GM23338 (cell line): Measurements from ENCODE around the gene TMEM123.

Experiments used
- EZH2 ChIP-seq: fragments of 200-600 bp; sonication (generic); IDR thresholded peaks from one replicate; pipeline ENCODE4 v1.8.0; 2017; ENCODE audit warnings: antibody characterized with exemption, mild to moderate bottlenecking, low read depth; ENCODE audit not compliant: unreplicated experiment
- EZH2phosphoT487 ChIP-seq: fragments of 200-600 bp; sonication (generic); IDR thresholded peaks from one replicate; pipeline ENCODE4 v1.8.1; 2018; ENCODE audit warnings: antibody characterized with exemption; ENCODE audit not compliant: unreplicated experiment

DNA sequence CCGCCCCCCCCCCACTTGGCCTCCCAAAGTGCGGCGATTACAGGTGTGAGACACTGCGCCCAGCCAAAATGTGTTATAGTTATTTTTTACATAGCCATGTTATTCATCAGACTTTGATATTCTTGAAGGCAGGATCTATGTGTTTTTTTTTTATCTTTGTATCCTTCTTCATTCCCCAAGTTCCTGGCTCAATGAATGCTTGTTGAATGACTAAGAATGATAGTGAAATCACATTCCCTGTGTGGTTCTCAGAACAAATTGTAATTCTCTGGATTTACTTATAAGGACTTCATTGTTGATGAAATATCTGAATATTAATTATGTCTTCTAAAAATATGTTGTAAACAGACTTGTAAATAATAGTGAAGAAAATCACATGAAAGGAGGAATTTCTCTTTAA lies 44.5 kb upstream of the TMEM123 start:
- no peak for TF ChIP-seq EZH2phosphoT487
- TF ChIP-seq EZH2, result no peak
